ENCODE measurements around the gene LY86.

- TF ChIP-seq NR2C2 (CRISPR knock-in tag; IDR thresholded peaks at IDR 0.05) (no peak), USF2 (CRISPR knock-in tag; IDR thresholded peaks at IDR 0.05) (no peak), ZNF317 (CRISPR knock-in tag; IDR thresholded peaks at IDR 0.05; ENCODE audit: borderline replicate concordance, low read depth) (no peak)
- TF ChIP-seq, protein P1, sequence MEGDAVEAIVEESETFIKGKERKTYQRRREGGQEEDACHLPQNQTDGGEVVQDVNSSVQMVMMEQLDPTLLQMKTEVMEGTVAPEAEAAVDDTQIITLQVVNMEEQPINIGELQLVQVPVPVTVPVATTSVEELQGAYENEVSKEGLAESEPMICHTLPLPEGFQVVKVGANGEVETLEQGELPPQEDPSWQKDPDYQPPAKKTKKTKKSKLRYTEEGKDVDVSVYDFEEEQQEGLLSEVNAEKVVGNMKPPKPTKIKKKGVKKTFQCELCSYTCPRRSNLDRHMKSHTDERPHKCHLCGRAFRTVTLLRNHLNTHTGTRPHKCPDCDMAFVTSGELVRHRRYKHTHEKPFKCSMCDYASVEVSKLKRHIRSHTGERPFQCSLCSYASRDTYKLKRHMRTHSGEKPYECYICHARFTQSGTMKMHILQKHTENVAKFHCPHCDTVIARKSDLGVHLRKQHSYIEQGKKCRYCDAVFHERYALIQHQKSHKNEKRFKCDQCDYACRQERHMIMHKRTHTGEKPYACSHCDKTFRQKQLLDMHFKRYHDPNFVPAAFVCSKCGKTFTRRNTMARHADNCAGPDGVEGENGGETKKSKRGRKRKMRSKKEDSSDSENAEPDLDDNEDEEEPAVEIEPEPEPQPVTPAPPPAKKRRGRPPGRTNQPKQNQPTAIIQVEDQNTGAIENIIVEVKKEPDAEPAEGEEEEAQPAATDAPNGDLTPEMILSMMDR (IDR thresholded peaks at IDR 0.05), result no peak
Observed at GRCh38 chr6:6593867-6594468, 5.4 kb downstream of the LY86 start.

All from WTC11 (cell line).